GM15510 (cell line): ENCODE measurements around the gene DAPK1.

Source experiments
- POLR2A ChIP-seq: IDR thresholded peaks from 3 replicates; pipeline ENCODE4 v1.6.1; 2011; ENCODE audit warnings: borderline replicate concordance; ENCODE audit not compliant: insufficient read length; ENCODE audit errors: extremely low read depth

DAPK1 gene

DNA sequence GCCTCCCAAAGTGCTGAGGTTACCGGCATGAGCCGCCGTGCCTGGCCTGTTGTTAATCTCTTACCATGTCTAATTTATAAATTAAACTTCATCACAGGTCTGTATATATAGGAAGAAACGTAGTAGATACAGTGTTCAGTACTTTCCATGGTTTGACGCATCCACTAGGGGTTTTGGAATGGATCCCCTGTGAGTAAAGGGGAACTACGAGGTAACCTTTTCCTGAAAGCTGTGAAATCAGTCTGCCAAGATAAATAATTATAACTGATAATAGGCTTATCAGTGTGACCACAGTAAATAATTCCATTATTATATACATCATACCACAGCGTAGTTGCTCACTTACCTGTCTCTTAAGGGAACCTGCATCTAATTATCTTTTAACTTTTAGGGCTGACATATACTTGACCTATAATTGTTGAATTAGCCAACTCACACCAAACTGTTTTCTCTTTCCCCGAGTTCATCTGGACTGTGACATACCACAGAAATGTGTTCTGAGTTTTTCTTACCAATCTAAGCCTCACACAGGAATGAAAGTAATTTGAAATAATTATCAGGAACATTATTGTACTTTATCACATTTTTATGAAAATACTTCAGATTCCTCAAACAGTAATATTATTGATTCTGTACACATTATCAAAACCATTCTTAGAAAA lies 42.9 kb downstream of the DAPK1 start:
- TF ChIP-seq POLR2A = no peak

- no peak for TF ChIP-seq POLR2A
Observed at GRCh38 chr9:87541663-87542062, 44.0 kb downstream of the DAPK1 start.

DNA sequence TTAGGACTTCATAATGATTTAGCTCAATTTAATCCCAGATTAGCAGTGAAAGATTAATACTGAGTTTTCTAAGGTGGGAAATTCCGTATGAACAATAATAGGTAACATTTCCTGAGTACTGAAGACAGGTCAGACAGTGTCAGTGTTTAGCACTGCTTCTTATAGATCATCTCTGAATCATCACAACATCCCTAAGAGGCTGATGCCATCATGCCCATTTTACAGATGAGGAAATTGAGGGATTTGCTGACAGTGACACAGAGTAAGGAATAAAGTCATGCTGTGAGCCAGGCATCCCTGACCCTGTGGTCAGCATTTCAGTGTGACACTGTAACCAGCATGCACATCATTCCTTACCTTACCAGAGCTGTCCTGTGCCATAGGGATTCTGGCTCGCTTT lies 44.5 kb downstream of the DAPK1 start:
- TF ChIP-seq POLR2A = no peak

- no peak for TF ChIP-seq POLR2A
Observed at GRCh38 chr9:87543251-87543650, 45.6 kb downstream of the DAPK1 start.

- no peak for TF ChIP-seq POLR2A
Observed at GRCh38 chr9:87545858-87546257, 48.2 kb downstream of the DAPK1 start.

DNA sequence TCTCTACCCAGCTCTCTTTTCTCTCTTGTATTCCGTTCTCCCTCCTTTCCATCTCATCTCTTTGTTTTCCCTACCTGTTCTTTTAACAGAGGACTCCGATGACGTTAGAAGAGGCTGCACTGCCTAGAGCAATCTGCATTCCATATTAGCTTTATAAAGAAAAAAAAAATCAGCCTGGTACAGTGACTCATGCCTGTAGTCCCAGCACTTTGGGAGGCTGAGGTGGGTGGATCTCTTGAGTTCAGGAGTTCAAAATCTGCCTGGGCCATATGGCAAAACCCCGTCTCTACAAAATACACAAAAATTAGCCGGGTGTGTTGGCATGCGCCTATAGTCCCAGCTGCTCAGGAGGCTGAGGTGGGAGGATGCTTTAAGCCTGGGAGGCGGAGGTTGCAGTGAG lies 49.0 kb downstream of the DAPK1 start:
- no peak for TF ChIP-seq POLR2A

DNA sequence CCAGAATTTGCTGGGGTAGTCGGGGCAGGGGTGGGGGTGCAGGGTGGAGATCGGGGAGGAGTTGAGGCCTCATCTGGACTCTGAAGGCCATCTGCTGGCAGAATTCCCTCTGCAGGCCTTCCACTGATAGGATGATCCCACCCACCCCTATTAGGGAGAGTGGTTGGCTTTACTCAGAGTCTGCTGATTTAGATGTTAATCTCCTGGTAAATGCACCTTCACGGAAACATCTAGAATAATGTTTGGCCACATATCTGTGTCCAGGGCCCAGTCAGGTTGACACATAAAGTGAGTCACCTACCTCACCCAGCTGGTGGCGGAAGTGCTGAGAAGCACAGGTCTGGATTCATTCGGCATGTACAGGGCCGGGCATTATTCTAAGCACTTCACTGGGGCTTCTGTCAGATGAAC lies 50.0 kb downstream of the DAPK1 start:
- no peak for TF ChIP-seq POLR2A

- TF ChIP-seq POLR2A = no peak
Observed at GRCh38 chr9:87548159-87548558, 50.5 kb downstream of the DAPK1 start.

DNA sequence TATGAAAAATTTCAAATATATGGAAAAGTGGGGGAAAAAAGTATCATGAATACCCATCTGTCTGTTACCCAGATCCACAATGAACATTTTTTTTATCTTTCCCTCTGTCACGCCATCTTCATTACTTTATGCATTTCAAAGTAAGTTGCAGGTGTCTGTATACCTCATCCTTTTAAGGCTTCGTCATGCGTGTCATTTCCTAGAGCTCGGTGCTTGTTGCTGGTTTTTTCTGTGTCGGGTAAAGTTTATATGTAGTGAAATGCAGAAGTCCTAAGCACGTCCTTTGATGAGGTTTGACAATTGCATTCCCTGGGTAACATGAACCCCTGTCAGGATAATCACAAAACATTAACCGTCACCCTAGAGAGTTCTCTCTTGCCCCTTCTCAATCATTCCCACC lies 52.1 kb downstream of the DAPK1 start:
- no peak for TF ChIP-seq POLR2A

GRCh38 chr9:87550253-87550954 lies 52.7 kb downstream of the DAPK1 start:
- no peak for TF ChIP-seq POLR2A

GRCh38 chr9:87551772-87552217 lies 54.1 kb downstream of the DAPK1 start:
- TF ChIP-seq POLR2A = no peak

DNA sequence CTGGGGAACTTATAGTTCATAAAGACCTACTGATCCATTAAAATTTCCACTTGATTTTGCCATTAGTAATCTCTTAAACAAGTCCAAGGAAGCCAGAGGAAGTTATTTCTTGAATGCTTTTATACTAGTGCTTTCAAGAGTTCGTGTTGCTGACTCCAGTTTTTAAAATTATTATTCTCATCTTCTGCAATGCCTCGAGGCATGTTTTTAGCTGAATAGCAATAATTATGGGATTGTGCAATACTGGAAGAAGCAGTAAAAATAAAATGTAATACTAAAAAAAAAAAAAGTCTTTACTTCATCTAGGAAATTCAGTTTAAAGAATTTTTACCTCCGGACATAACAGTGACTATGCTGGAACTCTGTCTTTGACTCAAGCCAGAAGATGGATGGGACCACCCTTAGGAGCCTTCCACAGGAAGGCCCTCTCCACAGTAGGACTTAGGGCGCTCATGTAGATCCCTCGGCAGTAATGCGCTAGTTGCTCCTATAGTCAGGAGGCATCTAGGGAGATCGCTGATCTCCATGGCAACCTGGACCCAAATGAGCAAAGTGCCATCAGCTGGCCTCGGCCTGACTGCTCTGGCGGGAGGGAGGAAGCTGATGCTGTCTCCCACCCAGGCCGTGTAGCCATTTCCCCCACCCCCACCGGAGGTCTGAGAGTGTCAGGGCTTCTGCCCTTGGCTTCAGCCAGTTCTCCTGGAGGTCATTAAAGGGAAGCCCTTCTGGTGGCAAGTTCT lies 56.7 kb downstream of the DAPK1 start:
- no peak for TF ChIP-seq POLR2A

GRCh38 chr9:87554976-87555375 lies 57.3 kb downstream of the DAPK1 start:
- no peak for TF ChIP-seq POLR2A

DNA sequence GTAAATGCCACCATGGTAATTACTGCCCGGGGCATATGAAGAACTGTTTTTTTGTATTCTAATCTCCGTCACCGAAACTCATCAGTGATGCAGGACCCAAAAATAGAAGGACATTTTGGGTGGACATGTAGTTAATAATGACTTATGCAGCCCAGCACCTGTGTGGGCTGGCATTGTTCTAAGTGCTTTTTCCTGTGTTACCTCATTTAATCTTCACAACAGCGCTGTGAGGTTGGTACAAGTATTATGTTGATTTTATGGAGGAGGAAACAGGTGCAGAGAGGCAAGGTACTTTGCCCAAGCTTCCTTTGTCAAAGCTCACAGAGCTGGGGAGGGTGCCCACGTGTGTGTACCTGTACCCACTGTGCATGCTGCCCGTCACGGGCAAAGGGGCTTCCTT lies 58.4 kb downstream of the DAPK1 start:
- no peak for TF ChIP-seq POLR2A

GRCh38 chr9:87556821-87557220 lies 59.2 kb downstream of the DAPK1 start:
- no peak for TF ChIP-seq POLR2A
